ENCODE results near the gene ITIH5.

- TF ChIP-seq POLR2A (IDR thresholded peaks at IDR 0.05; ENCODE audit: low read depth, low read length) (no peak), TAF1 (IDR thresholded peaks at IDR 0.05; ENCODE audit: low read depth, low read length) (no peak), POLR2AphosphoS5 (IDR thresholded peaks at IDR 0.05; ENCODE audit: low read depth, low read length) (no peak), POU2F2 (IDR thresholded peaks at IDR 0.05; ENCODE audit: low read depth, low read length) (no peak), SPI1 (IDR thresholded peaks at IDR 0.05; ENCODE audit: low read depth, low read length) (no peak)
These were observed 107.4 kb downstream of the ITIH5 start for GRCh38 chr10:7559386-7559785.

Data from GM12891 (cell line).